8988T (cell line): ENCODE measurements around the gene SUN5.

Experiments used
- DNase-seq: peaks from one replicate; pipeline ENCODE4 v3.0.0; 2011

The SUN5 gene

DNA sequence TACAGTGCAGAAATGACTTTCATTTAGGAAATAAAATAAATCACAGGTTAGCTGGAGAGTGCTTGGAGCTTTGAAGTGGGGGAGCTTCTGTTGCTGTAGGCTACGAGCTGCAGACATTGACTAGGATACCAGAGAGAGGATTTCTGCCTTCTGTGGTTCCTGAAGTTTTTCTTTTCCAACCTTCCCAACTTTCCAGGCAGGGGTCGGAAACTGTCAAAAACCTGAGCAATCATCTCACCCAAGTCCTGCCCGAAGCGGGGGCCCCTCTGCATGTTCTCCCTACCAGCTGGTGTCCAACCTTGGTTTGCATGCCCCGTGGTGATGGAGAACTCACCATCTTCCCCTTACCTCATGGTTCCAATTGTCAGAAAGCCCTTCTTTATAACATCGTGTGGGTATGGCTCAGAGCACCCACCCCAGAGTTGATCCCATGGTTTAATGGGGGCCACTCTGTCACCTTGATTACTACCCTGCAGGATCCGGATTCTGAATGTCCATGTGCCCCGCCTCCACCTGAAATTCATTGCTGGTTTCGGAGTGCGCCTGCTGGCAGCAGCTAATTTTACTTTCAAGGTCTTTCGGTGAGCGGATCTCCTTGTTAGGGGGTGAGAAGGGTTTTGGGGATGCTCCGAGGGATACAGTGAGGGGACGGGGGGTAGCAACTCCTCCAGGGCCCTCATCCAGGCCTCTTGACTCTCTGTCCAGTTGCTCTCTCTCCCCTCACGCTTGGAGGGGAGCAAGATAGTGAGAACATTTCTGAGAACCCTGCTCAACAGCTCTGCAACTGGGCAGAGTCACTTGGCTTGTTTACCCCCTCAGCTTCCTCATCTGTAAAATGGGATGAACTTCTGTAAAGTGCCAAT is 8.3 kb upstream of the SUN5 start:
- no peak for DNase-seq

DNA sequence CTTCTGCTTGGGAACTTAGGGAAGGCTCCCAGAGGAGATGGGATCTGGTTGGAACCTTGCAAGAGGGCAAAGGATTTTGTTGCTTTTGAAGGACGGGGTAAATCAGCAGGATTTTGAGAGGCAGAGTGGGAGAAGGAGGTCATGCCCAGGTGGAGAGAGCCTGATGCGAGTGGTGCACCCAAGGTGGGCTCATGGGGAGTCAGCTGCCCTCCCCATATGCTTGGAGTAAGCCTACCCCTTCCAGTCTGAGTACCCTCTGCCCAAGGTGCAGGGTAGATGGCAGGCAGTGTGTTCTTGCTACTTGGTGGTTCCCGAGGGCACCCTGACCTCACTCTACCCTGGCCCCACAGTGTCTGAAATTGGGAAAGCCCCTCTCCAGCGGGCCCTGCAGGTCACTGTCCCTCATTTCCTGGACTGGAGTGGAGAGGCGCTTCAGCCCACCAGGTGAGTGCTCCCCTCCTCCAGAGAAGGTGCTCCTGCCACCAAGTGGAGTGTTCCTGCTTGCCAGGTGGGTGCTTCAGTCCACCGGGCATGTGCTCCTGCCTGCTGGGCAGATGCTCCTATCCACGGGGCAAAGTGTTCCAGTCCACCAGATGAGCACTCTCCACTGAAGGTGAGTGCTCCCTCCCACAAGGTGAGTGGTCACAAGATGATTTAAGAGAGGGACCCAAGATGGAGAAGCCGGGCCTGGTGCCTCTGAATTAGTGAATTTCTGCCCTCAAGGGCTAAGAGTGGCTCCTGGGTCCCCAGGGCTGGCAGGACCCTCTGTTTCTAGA is 6.6 kb upstream of the SUN5 start:
- DNase-seq: no peak

DNA sequence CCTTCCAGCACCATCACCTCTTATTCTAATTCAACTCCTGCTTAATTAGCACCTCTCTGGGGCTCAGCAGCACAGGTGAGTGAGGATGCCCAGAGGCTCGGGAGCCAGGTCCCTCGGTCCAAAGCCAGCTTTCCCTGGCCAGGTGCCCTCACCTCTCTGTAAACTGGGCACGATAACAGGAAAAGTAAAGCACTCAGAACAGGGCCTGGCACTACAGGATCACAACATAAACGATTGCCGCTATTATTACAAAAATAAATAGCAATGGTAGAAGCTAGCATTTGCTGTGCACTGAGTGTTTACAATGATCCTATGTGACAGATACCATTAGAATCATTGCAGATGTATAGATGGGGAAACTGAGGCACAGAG is 5.9 kb upstream of the SUN5 start:
- DNase-seq: no peak

DNA sequence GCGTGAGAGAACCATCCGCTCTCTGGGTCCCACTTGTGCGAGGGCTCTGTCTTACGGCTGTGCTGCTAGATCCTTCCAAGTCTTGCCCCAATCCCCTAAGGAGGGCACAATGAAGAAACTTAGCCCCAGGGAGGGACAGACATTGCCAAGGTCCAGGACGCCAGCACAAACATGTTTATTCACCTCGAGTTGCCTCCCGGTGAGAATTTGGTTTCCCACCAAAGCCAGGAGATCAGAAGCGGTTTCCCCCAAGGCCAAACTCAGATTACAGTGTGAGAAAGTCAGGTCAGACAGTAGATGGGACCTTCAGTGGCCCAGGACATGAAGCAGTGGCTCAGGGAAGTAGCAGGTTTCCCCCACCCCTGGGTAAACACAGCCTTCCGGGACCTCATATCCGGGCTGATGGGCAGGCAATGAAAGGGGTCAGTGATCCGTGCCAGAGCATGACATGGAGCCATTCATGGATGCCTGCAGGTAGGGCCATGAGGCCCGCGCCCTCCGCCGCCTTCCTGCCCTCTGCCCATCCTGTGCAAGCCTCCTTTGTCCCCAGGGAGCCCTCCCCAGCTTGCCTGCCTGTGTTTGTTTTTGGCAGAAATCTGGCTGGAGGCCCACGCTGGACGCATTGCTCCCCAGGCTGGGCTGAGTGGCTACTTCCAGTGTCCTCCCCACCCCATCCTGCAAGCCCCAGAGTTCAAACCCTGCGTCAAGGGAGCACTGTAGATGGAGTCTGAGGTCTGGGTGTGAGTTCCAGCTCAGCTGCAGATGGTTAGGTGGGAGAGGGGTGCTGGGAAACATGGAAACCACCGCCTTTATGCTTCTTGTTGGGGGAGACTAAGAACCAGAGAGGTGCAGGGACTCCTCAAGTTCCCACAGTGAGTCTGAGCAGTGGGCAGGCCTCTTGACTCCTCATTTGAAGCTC is 5.2 kb upstream of the SUN5 start:
- no peak for DNase-seq

- DNase-seq: no peak
These were observed 4.3 kb upstream of the SUN5 start for GRCh38 chr20:33008336-33009213.

DNA sequence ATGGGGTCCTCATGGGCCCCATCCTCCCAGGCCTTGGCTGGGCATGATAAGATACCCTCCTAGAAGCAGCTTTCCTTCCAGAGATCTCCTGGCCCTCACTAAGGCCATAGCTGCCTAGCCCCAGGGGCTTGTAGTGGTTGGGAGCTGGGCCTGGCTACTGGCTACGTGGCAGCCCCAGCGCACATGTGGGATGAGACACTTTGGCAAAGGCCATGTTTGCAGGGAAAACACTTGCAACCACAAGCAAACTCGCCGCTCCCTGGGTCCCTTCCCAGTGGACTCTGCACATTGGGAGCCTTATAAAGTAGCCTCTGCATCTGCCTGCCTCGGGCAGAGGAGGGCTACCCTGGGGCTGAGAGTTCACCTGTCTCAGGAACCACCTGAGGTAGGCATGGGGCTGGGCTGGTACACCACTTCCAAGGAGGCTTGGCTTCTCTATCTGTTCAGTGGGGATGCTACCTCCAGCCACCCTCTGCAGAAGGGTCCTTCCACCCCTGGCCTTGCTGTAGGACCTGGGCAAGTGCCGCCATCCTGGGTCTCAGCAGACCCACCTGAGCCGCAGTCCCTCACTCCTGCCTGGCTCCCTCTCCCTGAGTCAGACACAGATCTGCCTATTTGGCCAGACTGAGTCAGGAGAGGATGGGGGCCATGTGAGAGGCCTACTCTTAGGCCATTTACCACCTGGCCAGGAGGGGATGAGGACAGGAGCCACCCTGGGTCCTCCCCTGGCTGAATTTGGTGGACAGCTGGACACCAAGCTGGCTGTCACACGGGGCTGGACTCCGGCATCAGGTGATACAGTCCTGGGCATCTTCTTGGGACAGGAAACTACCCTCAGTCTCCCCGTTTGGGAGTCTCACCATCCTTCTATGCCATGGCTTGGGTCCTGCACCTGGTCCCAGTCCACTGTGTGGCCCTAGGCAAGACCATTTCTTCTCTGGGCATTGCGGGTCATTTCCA is 3.4 kb upstream of the SUN5 start, which contains the start of gene BPIFB2:
Gene BPIFB2, plus strand, starts transcription at position 329 of the 960 bp plus-strand sequence. CDS start 871 bp downstream, outside the sequence.
- DNase-seq: no peak

DNA sequence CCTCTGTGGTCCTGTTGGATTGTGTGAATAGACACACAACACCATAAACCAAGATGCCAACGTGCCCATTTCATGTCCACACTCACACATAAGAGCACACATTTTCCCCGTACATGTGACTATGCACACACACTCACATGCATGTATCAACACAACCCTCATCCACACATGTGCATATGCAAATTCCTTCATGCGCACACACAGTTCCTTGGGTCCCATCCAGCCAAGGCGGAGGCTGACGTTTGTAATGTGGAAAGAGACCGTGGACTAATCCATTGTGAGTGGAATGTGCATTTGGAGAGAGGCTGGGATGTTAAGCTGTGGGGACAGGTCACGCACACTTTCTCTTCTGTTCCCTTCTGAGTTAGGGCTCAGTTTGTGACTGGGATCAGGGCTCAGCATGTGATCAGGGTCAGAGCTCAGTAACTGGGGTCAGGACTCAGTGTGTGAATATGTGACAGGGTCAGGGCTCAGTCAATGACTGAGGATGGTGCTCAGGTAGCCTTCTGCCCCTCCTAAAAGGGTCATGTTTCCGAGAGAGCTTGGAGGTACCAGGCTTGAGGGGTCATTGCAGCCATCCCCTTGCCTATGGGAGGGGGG is 2.6 kb upstream of the SUN5 start:
- no peak for DNase-seq

DNA sequence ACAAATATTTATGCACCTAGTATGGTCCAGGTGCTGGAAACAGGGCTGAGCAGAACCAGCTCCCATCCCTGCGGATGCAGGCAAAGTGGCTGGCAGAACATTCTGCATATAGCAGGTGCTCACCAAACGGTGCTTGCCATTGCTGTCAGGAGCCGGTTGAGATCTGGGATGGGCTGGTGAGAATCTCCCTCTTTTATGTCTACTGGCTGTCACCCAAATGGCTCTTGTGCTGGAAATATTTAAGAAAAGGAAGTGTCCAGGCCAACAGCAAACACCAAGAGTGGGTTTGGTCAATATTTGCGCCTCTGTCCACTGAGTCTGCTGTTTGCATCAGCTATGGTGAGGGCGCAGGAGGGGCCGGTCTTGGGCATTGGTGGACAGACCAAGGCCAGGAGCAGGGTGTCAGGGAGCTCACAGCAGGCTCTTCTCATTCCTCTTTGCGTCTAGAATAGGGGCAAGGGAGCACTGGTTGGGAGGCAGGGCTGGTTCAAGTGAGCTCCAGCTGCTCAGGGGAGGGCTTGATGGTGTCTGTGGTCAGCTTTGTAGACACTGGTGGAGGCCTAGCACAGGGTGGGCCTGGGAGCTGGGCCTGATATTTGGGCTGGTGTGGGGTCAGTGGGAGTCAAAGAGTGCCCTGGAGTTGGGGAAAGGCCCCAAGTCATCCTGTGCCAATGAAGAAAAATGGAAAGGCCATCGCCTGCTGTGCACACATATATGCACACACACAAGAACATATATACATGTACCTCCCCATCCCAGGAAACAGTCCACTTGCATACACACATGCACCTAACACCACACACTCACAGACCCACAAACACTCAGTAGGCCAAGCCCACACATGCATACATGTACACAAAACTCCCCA is 1.9 kb upstream of the SUN5 start:
- no peak for DNase-seq

- DNase-seq: no peak
These were observed 916 bp upstream of the SUN5 start for GRCh38 chr20:33005132-33005566.

GRCh38 chr20:33002087-33002808 is 2.0 kb downstream of the SUN5 start:
- DNase-seq: no peak

DNA sequence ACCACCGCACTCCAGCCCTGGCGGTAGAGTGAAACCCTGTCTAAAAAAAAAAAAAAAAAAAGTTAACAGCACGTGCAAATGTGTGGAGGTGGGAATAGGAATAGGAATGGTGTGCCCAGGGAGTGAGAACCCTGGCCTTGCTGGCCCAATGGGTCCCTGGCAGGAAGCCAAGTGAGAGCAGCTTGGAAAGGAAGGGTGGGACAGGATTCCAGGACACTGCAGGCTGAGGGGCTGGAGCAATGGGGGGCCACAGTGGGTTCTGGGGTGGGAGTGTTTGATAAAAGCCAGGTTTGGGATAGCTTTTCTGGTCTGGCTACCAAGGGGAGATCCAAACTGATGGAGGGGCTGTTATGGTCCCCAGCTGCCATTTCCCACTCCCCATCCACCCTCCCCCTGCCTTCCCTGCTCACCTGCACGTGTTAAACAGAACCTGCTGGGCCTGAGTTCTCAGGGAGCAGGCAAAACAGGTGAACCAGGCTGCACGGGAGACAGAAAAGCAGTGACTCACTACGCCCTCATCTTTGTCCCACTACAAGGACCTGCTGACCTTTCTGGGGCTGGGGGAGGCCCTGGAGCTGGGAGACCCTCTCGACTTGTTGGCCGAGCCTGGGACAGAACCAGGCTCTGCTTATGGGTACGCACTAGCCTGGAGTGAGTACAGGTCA is 3.3 kb downstream of the SUN5 start:
- DNase-seq: no peak

DNA sequence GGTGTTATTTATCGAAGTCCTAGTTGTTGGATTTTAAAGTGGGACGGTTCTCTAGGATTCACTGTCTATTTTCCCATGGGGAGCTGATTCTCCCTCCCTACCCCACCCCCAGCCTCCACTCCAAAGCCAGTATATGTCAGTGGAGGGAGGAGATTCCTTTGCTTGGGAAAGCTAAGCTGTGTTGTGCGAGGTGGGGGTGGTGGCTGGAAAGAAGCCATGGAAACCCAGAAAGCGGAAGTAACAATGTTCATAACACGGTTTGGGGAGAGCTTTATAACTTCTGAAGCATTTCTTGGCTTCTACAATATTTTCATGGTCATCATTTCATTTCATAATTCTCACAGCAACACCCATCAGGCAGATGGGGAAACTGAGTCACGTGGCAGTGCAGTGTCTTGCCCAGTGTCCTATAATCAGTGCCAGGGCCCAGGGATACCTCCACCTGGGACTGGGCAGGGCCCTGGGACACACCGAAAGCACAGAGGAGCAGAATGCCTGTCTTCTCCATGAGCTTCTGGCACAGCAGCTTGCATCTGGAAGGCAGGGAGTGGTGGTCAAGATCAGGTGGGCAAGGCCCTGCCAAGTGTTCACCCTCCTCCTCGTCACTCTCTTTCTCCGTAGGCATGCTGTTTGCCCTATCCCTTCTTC is 4.5 kb downstream of the SUN5 start:
- no peak for DNase-seq

DNA sequence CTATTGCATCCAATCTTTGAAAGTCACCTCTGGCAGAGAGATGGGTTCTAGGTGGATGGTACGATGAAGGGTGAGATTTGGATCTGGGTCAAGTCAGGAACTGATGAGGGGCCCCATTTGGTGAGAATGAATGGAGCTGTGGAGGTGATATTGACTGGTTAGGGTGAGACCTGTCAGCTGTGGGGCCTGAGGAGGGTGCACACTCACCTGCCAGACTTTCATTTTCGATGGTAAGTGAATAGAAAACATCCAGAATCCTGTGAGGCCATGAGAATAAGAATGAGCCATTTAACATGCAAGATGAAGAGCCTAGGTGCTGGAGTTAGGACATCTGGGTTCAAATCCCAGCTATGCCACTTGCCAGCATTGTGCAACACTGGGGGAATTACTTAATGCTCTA is 6.8 kb downstream of the SUN5 start:
- DNase-seq: no peak

DNA sequence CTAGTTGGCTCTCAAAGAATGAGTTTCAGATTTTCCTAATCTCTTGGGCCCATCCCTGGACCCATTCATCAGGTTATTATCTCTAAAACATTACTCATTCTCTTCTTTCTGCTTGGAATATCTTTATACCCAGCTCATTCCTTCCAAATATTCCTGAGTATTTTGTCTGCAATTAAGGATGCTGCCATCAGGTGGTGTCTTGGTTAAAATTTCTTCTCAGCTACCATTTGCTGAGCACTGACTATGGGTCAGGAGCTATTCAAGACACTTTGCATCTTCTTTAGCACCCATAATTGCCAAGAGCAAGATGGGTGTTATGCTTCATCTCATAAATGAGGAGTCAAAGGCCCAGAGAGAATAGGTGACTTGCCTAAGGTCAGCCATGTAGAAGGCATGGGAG is 8.4 kb downstream of the SUN5 start:
- no peak for DNase-seq

DNA sequence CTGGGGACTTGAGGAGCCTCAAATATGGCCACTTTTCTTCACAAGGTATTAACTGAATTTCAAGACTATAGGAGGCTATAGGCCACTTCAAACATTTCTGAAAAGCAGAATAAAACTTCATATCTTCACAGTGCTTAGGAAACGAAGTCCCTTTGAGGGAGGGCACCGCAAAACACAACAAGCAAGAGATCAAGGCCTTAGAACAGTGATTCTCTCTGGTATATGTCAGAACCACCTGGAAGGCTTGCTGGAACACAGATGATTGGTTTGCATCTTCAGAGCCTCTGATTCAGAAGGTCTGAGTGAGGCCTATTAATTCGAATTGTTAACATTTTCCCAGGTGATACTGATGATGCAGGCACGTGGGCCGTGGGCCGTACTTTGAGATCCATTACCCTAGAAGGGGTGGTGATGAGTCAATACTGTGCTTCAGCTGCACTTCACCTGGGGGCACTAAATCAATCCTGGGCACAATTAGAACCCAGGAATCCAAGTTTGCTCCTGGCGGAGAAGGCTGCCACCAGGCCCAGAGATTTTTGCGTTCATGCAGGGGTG is 10.7 kb downstream of the SUN5 start:
- no peak for DNase-seq

GRCh38 chr20:32991792-32992641 is 12.2 kb downstream of the SUN5 start:
- no peak for DNase-seq
